GM19328 (cell line): ENCODE measurements around the gene WNT7B.

Experiments
- ATAC-seq: cut with Tn5 transposase; IDR thresholded peaks from one replicate; pipeline ENCODE4 v1.9.1; 2021; ENCODE audit warnings: mild to moderate bottlenecking, moderate library complexity; ENCODE audit not compliant: unreplicated experiment

The WNT7B gene

DNA sequence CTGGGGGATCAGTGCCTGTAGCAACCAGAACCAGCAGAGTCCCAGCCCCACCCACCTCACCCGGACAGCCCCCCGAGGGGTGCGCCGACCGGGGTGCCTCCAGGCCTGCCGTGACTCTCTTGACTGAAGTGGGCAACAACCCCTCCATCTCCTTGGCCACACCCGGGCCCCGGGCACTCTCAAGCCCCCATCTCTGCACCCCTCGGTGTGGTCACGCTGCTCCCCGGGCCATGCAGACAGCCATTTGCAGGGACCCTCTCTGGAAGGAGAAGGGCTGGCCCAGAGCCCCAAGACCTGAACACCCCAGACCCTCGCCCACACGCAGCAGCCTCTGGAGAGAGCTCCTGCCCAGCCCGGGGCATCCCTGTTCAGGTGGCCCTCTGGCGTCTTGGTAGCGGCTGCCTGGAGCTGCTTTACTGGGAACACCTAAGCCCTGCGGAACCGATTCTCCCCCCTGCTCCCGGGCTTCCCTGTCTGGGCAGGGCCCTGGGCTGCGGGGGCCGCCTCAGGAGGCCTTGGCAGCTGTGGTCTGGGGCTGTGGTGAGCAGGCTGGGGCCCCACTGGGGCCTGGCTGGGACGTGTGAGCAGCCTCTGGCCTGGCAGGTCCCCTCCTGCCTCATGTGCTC is 84.9 kb downstream of the WNT7B start:
- ATAC-seq: no peak

DNA sequence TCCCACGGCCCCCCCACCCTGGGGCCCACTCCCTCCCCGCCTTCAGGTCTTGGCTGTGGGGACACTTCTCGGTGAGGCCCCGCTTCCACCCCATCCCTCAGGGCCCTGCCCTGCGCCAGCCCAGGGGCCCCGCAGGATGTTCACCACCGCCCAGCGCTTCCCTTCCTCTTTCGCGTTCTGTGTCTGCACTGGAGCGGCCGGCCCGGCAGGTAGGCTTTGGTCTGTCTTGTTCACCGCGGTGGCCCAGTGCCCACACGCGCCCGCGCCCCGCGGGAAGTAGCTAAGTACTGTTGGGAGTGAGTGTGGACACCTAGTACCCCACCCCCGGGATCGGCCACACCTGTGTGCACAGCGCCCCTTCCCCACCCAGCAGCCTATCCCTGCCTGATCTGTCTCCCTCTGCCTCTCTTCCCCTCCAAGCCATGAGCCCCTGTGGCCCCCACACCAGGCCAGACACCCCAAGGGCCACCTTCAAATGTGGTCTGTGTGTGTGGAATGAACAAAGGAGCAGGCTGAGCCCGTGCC is 85.4 kb downstream of the WNT7B start:
- no peak for ATAC-seq

DNA sequence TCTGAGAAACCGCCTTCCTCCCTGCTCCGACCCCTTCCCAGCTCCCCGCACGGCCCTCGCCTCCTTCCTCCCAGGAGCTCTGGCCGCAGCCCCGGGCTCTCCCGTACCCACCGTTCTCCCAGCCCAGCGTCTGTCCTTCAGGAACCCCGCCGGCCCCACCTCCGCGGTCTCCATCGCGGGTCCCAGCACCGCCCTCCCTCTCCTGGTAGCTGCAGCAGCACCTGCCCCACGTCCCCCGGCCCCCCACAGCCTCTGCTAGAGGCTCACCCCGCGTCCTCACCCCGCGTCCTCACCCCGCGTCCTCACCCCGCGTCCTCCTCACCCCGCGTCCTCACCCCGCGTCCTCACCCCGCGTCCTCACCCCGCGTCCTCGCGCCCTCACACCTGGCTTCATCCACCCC is 85.9 kb downstream of the WNT7B start:
- no peak for ATAC-seq

DNA sequence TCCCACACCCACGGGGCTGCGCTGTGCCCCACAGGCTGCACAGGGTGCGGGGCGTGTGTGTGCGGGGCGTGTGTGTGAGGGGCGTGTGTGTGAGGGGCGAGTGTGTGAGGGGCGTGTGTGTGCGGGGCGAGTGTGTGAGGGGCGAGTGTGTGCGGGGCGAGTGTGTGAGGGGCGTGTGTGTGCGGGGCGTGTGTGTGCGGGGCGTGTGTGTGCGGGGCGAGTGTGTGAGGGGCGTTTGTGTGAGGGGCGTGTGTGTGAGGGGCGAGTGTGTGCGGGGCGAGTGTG is 86.7 kb downstream of the WNT7B start:
- no peak for ATAC-seq

DNA sequence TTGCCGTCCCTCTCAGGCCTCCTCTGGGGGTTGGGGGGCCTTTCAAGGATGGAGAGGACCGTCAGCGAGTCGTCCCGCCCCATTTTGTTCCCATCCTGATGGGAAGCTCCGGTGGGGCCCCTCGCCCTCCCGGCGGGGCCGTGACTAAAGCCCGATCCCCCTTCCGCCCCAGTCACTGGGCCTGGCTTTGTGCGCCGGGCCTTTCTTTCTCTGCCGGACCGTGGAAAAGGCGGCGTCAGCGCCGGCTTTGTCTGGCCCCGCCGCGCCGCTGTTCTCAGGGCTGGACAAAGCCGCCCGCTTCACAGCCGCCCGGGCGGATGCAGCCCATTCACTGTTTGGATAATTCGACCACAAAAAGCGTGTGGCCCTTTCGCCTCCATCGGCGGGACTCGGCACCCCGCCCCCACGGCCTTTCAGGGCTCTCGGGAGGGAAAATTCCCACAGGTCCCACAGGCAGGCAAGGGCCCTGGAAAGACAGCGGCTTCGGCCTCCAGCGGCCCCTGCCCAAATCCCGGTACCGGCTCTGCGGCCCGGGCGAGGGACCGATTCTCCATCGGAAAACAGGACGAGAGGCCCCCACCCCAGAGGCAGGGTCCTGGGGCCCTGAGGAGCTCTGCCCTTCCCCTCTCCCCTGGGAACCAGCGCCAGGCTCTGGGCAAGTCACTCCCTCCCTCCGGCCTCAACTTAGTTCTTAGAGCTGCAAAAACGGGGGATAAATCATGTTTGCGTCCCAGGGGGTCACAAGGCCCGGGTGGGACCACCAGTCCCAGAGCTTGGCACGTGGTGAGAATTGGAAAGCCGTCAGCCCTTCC is 87.2 kb downstream of the WNT7B start:
- no peak for ATAC-seq

DNA sequence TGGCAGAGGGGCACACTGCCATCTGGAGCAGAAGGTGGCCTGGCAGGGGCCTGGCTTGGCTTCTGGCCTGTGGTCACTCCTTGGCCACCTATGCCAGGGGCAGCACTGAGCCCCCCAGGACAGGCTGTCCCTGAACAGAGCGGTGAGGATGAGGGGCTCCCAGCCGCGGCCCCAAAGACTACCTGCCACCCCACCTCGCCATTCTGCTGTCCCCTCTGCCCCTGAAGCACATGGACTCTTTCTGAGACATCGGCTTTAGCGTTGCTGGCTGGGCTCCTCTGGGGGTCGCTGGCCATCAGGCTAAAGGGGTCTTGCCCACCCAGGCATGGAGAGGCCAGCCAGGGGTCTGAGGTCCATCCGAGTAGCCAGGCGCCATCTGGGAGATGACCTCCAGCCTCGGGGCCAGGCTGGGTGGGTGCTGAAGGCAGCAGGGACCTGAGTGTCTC is 87.8 kb downstream of the WNT7B start:
- ATAC-seq: no peak

DNA sequence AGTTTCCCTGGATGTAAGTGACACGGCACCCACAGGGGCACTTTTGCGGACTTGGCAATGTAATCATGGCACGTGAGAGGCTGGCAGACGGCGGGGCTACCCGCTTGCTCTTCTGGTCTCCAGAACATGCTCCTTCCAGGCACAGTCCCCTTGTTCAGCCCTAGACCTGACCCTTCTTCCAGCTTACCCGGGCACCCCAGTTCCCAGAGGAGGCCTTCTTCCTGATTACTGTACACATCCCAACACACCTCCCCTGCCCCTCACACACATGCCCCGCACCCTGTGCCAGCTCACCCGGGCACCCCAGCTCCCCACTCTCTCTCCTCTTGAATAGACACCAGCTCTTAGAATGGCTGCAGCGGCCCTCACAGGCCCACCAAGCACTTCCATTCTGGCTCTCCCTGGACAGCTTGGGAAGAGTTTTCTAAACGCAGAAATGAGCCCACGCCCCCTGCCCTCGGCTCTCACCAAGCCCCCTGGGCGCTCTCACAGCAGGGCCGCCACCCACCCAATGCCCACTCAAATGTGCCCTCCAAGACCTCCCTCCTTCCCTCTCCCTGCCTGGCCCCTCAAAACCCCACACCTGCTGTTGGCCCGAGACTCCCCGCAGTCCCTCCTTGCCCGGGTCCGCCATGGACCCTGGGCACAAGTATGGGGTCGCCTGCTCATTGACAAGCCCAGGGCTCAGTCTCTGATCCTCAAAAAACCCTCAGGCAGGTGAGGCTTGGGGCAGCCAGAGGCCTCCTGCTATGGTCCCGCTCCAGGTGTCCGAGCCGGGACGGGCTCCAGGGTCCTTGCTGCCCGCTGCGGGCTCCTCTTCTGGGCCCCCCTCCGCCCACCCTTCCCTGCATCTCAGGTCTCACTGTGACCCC is 88.5 kb downstream of the WNT7B start:
- ATAC-seq: no peak

DNA sequence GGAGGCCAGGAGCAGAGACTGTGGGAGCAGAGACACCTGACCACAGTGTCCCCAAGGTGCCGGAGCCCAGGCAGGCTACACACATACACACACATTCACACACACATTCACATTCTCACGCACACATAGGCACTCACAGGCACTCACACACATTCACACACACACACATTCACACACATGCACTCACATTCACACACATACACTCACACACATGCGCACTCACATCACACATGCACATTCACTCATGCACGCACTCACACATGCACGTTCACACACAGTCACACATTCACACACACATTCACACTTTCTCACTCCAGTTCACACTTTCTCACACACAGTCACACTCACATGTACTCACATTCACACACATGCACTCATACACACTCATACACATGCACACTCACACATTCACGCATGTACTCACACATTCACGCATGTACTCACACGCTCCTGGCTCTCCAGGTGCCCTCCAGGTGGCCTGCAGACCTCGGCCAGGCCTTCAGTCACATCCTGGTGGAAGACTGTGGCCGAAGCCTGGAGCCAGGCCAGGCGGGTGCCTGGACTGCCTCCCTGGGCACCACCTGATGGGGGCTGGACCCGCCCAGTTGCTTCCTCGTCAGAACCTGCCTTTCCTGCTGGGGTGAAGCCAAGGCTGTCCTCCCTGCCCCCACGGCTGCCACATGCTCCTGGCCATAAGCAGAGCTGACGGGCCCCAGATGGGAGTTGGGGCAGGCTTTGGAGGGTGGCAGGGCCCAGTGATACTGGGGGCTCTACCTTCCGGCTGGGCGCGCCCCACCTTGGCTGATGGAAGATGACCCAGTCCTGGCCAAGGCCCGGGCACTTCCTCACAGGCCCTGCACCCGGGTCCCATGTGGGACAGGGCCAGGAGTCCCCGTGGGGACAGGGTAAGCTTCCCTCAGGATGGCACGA is 89.5 kb downstream of the WNT7B start:
- no peak for ATAC-seq

DNA sequence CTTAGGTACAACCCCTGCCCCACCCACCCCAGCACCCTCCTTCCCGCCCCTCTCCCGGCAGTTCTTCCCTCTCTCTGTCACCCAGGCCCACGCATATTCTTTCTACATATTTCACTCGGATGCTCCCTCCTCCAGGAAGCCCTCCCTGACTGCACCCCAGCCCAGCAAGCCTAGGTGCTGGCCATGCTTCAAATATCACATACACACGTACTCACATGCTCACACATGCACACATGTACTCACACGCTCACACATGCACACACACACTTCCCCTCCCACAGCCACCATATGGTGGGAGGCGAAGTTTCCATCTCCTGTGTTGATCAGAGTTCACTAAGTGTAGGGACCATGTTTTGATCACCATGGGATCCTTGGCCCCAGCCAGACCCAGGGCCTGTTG is 90.4 kb downstream of the WNT7B start:
- no peak for ATAC-seq

DNA sequence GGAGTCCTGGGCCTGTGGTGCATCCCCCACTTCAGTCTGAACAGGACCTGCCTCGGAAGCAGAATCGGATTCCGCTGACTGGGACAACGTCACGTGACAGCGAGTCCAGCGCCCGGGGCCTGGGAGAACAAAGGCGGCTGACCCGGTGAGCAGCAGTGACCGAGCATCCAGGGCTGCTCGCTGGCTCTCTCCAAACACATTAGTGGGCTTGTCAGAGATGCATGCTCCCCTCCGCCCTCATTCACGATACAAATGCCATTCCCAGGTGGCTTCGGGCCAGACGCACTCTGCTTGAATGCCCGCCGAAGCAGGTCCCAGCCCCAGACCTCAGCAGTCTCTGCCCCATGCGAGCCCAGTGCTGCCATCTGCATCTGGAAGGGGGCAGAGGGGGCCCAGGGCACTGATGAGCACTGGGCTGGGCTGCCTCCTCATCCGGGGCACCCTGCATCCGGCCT is 91.0 kb downstream of the WNT7B start:
- no peak for ATAC-seq

DNA sequence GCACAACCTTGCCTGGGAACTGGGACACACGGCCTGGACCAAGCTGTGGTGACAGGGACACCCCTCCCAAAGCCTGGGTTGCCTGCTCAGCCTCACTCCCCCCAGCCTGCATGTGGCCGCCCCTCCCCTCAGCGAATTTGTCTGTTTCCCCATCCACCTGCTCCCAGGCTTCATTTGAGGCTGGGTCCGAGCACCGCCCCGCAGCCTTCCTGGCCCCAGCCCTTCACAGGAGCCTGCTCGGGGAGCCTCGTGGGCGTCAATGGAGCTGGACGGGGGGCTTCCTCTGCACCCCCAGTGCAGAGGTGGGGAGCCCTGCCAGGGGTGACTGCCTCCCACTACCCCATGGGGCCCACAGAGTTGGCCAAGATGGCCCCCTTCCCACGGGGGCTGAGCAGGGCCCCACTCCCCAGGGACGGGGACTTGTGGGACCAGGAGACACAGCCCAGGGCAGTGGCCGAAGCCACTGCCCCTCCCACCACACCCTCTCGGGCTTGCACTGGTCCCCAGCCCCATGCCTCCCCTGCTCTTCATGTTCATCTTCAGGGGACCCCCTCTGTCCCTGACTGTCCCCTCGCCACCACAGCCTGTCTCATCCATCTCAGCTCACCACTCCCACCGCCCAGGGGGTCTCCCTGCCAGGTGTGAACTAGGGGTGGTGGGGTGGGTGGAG is 91.7 kb downstream of the WNT7B start:
- ATAC-seq: no peak

DNA sequence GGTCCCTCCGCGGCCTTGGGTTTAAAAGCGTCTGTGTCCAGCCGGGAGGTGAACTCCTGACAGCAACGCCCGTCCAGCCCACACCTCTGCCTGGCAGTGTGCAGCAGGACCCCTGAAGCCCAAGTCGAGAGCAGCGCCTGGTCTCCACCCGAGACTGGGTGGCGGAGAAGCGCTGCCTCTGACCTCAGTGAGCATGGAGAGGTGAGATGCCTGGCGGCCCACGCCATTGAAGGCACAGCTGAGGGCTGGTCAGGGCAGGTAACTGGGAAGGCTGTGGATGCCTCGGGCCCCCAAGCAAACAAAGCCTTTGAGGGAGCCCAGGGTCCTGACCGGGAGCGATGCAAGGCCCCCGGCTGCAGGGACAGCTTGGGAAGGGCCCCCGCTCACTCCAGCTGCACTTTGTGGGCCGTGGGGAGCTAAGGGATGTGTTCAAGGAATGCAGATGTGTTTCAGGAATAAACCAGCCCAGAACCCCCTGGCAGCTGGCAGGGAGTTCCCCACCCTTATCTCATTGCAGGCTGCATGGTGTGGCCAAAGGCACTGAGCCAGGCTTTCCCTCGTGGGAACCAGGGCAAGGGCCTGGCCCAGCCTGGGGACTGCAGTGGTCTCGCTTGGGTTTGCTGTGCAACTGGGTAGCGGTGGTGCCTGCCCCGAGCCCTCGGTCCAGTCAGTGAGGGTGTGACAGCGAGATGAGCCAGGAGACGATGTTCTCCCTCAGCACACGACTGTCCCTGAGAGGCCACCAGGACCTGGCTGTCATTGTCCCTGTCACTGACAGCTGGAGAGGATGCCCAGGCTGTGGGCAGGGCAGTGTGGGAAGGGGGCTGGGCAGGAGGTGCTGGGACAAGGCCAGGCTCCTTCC is 92.5 kb downstream of the WNT7B start:
- no peak for ATAC-seq

DNA sequence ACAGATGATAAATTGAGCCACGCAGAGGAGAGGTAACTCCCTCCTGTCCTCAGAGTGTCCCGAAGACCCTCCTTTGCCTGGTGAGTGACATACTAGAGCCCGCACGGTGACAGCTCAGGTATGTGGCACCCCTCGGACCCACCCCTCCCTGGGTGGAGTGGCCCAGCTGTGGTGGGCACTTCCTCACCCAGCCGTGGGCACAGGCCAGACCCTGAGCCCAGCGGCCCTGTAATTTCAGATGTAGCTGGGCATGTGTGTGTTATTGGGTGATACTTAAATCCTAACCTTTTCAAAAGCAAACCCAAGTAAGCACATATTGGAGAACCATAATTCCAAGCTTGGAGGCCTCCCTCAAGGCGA is 93.2 kb downstream of the WNT7B start:
- ATAC-seq: no peak

DNA sequence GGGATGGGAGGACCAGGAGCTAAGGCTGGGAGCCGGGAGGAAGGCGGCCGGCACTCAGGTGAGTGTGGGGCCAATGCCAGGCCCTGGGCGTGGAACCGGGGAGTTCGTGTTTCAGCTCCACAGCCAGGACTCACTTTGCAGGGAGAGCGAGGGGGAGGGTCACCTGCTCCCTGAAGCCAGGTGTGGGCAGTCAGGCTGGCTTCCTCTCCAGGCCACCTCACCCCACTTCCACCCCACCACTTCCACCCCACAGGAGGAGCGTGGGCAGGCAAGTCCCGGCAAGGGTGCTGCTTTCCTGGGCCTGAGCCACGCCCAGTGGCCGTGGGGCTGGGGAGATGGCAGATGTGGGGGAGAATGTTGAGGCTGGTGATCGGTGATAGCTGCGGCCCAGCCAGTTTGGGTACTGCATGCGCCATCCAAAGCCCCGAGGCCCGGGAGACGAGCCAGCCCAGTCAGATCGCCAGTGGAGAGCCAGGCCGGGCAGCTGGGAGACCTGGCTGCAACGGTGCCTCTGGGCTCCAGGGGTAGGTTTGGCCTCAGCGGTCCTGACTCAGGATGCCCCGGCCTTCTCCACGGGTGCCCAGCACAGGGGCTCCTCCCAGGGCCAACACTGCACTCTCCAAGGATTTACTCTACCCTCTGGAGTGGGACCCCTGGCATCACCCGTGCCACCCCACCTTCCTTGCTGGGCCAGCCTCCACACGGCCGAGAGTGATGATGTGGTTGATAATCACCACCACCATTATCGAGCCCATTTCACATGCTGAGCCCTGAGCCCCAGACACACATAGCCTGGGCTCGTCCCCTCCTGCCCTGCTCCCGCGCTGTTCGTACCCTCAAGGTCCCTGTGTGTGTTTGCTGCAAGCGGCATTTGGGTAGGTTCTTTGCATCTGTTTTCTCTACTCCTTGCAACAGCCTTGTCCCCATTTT is 93.8 kb downstream of the WNT7B start:
- ATAC-seq: no peak

DNA sequence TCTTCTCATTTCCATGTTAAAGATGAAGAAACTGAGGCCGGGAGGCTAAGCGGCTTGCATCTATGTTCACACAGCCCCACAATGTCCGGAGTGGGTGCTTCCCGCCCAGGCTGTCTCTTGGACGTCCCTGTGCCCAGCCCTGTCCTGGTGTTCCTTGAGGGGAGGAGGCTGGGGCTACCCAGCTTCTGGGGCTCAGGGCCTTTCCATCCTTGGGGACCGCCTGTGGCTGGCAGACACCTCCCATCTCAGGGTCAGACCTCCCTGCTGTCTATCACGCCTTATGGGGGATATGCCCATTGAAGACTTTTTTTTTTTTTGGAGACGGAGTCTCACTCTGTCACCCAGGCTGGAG is 95.5 kb downstream of the WNT7B start:
- ATAC-seq: no peak

DNA sequence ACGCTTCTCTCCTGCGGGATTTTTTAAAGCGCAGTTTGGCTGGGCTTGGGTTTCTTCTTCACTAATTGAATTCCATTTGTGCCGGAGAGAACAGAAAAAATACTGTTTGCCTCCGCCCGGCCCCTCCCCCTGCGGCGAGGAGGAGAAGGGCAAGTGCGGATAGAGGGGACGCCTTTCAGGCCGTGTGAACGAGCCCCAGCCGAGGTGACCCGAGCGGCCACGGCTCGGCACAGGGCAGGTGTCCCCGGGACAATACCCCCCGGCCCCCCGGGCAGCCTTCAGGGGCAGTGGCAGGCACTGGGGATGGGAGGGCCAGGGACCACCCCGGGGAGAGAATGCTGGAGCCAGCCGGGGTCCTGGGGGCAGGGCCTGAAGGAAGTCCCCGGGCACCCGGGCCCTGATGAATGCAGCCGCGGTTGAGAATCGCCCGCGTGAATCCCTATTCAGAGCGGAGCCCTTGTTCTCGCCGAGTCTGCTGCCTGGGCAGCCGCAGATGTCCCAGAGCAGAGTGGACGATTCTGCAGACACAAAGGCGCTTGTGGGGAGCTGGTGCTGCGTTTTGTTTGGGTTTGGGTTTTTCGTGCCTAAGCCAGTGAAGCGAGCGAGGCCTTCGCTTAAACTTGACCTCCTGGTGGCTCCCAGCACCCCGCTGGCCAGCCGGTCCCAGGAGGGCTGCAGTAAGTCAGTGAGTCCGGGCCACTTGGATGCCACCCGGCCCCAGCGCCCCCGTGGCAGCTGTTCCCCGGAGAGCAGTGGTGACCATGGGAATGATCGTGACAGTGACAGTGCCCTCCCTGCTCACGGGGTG is 96.0 kb downstream of the WNT7B start:
- no peak for ATAC-seq

DNA sequence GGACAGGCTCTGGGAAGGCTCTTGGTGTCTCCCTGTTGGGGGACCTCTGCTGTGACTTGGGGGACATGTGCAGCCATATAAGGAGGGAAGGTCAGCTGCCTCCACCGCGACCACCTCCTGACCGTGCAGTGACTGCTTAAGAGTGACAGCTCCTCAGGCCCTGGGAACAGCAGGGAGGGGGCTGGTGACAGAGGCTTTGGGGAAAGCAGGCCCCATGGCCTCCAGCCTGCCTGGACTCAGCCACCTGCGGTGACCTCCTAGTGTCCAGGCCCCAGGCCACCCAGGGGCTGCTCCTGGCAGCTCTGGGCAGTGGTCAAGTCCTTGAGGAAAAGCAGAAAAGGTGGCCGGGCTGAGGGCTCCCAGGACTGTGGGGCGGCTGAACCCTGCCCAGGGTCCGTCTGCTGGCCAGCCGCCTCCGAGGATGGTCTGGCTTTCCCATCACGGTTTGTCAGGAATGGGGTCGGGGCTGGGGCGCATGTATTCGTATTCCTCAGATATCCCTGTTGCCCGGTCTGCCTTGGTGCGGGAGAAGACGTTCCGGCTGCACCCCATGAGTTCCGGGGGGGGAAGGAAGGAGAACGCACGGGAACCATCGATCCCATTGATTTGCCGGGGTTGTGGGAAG is 96.8 kb downstream of the WNT7B start:
- no peak for ATAC-seq
